Activated CD4-positive, alpha-beta T cell treated with anti-CD3 and anti-CD28 coated beads, Interleukin-2, amount 50 U/mL, for 1 hour (primary cell): ENCODE data around the gene VRK3.
A peak's percentile ranks its signal among the peaks of the same experiment; 100 is the strongest.
"Not testable (repeated sequence)": the region's sequence is repeated elsewhere in the genome, so short reads cannot be mapped to it uniquely, and the experiment has no call there.

Experiments
- DNase-seq: peaks from one replicate; pipeline ENCODE4 v3.0.0-alpha.2; 2020

Gene VRK3

GRCh38 chr19:49953416-49953815 is 71.8 kb downstream of the VRK3 start:
- no peak for DNase-seq

DNA sequence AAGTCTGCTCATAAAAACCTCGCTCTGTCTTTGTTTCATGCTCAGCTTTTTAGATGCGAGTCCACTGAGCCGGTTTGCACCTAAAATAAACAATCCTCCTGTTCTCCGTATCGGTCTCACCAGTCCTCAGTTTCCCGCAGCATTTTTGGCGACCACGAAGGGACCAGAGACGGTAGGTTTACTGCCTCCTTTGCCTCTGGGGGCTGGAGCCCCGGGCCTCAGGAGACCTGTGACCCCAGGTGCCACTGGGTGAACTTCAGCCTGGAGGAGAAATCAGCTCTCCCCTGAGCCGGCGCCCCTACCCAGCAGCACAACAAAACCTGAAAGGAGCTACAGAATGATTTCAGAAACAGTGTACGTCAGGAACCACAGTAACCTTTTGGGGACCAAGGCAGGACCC is 72.3 kb downstream of the VRK3 start:
- DNase-seq, result no peak

DNA sequence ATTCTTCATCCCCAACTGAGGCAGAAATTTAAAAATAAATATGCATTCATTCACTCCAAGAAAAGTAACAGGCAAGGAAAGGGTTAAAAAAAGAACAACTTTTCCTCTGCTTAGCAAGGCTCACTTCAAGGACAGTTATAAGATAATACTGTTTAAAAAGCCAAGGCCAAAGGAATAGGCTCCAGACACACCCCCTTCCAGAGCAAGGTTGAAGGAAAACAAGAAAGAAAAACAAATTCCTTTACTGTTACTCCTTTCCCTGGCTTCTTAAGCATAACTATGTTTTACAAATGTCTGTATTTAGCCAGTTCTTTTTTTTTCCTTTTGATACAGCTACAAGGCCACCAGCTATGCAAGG is 72.7 kb downstream of the VRK3 start:
- DNase-seq, result no peak

DNA sequence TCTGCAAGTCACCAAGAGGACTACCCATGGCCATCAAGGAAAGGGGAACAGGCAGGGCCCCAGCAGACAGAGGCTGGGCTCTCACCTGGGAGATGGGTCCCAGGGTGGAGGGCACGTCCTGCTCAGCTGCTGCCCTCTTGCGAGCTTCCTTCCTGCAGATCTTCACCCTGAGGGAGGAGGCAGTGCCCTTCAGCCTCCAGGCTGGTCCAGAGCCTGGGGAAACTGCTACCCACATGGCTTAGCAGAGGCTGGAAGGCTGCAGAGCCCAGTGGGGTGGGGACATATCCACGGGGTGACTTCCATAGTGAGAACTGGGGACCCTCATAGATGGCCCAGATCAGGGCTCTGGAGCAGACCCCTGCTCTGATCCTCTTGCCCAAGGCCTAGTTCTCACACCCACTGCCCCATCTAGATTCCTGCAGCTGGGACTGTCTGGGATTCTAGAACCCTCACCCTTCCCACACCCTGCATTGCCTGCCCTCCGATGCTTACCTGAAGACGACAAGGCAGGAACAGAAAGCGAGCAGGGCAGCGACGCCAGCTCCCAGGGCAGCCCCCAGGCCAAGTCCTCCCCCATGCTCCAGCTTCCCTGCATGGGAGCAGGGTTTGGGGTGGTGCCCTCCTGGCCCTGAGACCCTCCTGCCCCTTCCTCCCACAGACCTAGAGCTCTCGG is 73.2 kb downstream of the VRK3 start:
- no peak for DNase-seq

DNA sequence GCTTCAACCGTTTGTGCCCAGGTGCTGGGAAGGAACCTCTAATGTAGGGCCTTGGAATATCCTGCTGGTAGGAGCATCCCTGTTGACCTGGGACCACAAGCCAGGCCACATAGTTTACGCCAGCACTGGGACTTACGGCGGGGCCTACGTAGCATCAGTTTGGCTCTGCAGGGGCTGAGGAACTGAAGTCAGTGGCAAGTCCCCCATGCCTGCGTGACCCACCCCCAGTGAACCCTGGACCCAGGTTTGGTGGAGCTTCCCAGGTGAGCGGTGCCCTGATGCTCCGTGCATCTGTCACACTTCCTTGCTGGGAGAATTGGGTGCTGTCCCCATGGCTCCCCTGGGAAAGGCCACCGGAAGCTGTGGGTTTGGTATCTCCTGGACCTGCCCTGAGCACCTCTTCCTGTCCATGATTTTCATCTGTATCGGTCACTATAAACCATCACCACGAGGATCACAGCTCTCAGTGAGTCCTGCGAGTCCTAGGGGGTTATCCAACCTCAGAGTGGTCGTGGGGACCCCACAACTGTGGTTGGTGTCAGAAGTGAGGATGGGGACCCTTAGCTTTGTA is 74.1 kb downstream of the VRK3 start:
- DNase-seq, result no peak

- no peak for DNase-seq
Observed at GRCh38 chr19:49950590-49950948, 74.6 kb downstream of the VRK3 start.

GRCh38 chr19:49949742-49950589 is 75.2 kb downstream of the VRK3 start:
- DNase-seq, result no peak

DNA sequence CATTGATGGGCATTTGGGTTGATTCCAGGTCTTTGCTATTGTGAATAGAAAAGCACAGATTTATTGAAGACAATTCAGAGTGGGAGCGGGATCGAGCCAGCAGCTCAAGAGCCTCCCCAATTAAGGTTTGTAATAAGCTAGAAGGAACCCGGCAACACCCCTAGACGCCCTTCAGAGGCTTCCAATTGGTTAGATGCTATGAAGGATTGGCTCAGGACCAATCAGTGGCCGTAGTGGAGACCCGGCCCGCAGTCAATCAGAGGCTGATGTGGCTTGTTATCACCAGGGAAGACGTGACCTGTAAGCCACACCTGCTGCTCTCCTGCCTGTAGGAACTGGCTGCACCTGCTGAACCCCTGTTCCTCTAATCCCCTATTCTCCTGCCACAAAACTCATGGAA is 78.8 kb downstream of the VRK3 start:
- no peak for DNase-seq

GRCh38 chr19:49944567-49944966 is 80.6 kb downstream of the VRK3 start:
- DNase-seq, result not testable (repeated sequence)

- DNase-seq, result no peak
Observed at GRCh38 chr19:49940482-49940791, 84.7 kb downstream of the VRK3 start.

GRCh38 chr19:49939721-49940481 is 85.3 kb downstream of the VRK3 start:
- no peak for DNase-seq

DNA sequence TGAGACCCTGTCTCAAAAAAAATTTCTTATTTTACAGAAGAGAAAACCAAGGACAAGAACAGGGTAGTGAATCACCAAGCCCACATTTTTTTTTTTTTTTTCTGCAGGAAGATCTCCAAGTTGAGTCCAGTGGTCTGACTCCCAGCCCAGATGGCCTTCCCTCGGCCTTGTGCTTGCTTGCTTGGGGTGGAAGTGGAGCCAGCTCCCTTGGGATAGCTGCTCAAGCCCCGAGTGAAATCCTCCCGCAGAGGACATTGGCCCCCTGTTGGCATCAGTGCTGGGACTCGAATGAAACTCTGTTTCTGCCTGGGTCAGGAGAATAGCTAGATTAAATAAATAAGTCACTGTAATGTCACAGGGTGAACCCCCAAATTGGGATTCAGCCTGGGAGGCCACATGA is 86.5 kb downstream of the VRK3 start:
- DNase-seq, result no peak

- DNase-seq, result peak; percentile 75
Observed at GRCh38 chr19:49937750-49938381, 87.3 kb downstream of the VRK3 start.

DNA sequence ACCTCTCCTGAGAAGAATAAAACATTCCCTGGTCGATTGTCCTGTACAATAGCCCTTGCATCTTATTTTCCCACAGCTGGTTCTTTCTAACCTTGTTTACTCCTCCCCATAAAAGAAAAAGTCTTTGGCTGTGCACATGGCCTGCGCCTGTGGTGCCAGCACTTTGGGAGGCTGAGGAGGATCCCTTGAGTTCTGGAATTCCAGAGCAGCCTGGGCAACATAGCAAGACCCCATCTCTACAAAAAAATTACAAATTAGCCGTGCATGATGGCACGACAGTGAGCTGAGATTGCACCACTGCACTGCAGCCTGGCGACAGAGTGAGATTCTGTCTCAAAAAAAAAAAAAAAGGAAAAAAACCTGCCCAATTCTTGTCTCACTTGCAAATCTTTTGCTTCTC is 88.6 kb downstream of the VRK3 start:
- DNase-seq, result no peak

- DNase-seq, result no peak
Observed at GRCh38 chr19:49933643-49934042, 91.5 kb downstream of the VRK3 start.

DNA sequence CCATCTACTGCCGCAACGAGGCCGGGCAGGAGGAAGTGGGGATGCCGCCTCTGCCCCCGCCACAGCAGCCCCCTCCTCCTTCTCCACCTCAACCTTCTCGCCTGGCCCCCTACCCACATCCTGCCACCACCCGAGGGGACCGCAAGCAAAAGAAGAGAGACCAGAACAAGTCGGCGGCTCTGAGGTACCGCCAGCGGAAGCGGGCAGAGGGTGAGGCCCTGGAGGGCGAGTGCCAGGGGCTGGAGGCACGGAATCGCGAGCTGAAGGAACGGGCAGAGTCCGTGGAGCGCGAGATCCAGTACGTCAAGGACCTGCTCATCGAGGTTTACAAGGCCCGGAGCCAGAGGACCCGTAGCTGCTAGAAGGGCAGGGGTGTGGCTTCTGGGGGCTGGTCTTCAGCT is 92.4 kb downstream of the VRK3 start:
- peak; percentile 13 for DNase-seq

DNA sequence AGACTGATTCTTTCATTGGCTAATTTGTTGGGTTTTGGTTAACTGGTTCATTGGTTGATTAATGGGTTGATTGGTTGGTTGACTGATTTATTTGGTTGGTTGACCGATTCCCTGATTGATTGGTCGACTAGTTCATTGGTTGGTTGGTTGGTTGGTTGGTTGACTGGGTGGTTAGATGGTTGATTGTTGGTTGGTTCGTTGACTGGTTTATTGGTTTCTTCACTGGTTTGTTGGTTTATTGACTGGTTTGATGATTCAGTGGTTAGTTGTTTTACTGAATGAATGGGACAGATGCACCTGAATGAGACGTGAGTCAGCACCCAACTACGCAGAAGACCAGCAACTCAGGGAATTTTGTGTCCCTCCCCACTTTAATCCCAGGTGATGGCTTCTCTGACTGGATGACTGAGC is 93.1 kb downstream of the VRK3 start:
- no peak for DNase-seq

- no peak for DNase-seq
Observed at GRCh38 chr19:49931293-49932040, 93.7 kb downstream of the VRK3 start.

DNA sequence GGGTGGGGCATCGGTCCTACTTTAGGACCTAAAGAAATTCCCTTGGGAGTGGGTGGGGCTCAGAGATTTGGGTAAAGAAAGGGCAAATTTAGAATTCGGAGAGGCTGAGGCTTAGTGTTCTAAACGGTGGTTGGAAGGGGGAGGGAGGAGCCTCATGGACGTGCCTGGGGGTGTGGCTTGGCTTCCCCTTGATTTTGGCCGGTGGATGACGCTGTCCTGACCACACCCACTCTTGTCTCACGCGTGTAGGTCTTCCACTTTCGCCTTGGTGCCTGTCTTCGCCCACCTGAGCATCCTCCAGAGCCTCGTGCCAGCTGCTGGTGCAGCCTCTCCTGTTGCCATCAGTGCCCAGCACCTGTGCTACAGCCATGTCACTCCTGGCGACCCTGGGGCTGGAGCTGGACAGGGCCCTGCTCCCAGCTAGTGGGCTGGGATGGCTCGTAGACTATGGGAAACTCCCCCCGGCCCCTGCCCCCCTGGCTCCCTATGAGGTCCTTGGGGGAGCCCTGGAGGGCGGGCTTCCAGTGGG is 94.6 kb downstream of the VRK3 start:
- DNase-seq, result no peak

GRCh38 chr19:49929611-49930482 is 95.3 kb downstream of the VRK3 start:
- DNase-seq, result peak; percentile 91

- DNase-seq, result peak; percentile 91
Observed at GRCh38 chr19:49929121-49929610, 96.0 kb downstream of the VRK3 start, which contains the start of the genes ATF5 and NUP62. Gene ATF5, plus strand, starts transcription at chr19:49929205. Its CDS starts 1,646 bp downstream, at chr19:49930851. Gene NUP62, minus strand, starts transcription at chr19:49929504. Its CDS starts 19,697 bp downstream, at chr19:49909807.
